Panc1 (cell line): ENCODE data around the gene SLC44A4.

Experiments used
- POLR2AphosphoS5 ChIP-seq: IDR thresholded peaks from 2 replicates; pipeline ENCODE4 v1.6.1; 2012; ENCODE audit warnings: mild to moderate bottlenecking, low read depth, low read length, moderate library complexity
- TF ChIP-seq, protein P1 (sequence below): fragments of 450-650 bp; IDR thresholded peaks from 2 replicates; pipeline ENCODE4 v1.5.1; 2017; ENCODE audit warnings: mild to moderate bottlenecking
- TF ChIP-seq, protein P2 (sequence below), 2 experiments: IDR thresholded peaks; 2 replicates each; pipeline ENCODE4 v1.6.1; 2011 to 2012; ENCODE audit warnings: low read depth in 2 of 2, control low read depth in 1 of 2, low read length in 1 of 2, mild to moderate bottlenecking in 1 of 2, moderate library complexity in 1 of 2; ENCODE audit not compliant: insufficient read depth in 1 of 2

DNA sequence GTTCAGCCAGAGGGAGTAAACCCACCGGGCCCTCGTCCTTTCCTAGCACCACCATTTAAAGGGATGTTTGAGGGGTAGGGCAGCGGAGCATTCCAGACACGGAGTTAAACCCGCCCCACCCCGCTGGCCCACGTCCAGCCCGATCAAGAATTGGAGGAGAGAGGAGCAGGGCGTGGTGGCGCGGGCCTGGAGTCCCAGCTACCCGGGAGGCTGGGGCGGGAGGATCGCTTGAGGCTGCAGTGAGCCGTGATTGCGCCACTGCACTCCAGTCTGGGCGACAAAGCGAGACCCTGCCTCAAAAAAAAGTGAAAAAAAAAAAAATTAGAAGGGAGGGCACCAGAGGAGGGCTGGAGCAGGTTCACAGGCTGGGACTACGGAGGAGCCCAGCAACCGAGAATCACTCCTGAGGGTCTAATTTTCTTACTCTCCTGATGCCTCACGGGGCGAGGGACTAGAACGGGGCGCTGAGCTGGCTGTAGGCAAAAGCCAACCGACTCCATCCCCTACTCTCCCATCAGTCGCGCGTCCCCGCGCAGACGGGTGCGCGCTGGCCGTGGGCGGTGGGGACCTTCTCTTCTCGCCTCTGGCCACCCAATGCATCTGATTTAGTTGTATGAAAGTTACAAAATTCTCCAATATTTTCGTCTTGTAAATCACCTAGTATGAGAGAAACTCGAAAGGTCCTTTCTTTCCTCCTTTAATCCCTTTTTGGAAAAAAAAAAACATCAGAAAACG lies 57.3 kb downstream of the SLC44A4 start:
- TF ChIP-seq, protein P1, sequence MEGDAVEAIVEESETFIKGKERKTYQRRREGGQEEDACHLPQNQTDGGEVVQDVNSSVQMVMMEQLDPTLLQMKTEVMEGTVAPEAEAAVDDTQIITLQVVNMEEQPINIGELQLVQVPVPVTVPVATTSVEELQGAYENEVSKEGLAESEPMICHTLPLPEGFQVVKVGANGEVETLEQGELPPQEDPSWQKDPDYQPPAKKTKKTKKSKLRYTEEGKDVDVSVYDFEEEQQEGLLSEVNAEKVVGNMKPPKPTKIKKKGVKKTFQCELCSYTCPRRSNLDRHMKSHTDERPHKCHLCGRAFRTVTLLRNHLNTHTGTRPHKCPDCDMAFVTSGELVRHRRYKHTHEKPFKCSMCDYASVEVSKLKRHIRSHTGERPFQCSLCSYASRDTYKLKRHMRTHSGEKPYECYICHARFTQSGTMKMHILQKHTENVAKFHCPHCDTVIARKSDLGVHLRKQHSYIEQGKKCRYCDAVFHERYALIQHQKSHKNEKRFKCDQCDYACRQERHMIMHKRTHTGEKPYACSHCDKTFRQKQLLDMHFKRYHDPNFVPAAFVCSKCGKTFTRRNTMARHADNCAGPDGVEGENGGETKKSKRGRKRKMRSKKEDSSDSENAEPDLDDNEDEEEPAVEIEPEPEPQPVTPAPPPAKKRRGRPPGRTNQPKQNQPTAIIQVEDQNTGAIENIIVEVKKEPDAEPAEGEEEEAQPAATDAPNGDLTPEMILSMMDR, result no peak
- TF ChIP-seq, protein P2, sequence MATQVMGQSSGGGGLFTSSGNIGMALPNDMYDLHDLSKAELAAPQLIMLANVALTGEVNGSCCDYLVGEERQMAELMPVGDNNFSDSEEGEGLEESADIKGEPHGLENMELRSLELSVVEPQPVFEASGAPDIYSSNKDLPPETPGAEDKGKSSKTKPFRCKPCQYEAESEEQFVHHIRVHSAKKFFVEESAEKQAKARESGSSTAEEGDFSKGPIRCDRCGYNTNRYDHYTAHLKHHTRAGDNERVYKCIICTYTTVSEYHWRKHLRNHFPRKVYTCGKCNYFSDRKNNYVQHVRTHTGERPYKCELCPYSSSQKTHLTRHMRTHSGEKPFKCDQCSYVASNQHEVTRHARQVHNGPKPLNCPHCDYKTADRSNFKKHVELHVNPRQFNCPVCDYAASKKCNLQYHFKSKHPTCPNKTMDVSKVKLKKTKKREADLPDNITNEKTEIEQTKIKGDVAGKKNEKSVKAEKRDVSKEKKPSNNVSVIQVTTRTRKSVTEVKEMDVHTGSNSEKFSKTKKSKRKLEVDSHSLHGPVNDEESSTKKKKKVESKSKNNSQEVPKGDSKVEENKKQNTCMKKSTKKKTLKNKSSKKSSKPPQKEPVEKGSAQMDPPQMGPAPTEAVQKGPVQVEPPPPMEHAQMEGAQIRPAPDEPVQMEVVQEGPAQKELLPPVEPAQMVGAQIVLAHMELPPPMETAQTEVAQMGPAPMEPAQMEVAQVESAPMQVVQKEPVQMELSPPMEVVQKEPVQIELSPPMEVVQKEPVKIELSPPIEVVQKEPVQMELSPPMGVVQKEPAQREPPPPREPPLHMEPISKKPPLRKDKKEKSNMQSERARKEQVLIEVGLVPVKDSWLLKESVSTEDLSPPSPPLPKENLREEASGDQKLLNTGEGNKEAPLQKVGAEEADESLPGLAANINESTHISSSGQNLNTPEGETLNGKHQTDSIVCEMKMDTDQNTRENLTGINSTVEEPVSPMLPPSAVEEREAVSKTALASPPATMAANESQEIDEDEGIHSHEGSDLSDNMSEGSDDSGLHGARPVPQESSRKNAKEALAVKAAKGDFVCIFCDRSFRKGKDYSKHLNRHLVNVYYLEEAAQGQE (IDR thresholded peaks at IDR 0.05; ENCODE audit: insufficient read depth in 1 of 2, low read depth in 2 of 2, low read length in 1 of 2), result no peak
- peak; percentile 62 for TF ChIP-seq POLR2AphosphoS5
